ENCODE measurements around the gene AQP10.
A peak's percentile ranks its signal among the peaks of the same experiment; 100 is the strongest.

DNA sequence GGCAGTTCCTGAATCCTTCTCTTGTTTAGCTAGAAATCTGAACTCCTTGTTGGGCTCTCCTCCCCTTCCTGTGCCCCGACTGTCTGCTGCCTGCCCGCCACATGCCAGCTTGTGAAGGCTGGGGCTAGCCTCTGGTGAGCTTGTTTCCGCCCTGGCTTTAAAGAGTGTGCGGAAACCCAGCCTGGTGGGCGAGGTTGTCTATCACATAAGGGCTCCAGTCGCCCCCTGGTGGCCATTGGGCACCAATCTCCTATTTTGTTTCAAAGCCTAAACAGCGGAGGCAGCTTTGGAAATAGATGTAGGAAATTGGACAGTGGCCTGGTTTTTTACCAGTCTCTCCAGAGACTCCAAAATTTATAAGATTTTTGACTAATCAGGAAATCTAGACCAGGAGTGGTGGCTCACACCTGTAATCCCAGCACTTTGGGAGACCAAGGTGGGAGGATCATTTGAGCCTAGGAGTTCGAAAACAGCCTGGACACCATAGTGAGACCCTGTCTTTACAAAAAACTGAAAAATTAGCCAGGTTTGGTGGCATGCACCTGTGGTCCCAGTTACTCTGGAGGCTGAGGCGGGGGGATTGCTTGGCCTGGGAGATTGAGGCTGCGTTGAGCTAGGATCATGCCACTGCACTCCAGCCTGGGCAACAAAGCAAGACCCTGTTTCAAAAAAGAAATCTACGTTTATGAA is 14.3 kb downstream of the AQP10 start:
- TF ChIP-seq, protein P1, sequence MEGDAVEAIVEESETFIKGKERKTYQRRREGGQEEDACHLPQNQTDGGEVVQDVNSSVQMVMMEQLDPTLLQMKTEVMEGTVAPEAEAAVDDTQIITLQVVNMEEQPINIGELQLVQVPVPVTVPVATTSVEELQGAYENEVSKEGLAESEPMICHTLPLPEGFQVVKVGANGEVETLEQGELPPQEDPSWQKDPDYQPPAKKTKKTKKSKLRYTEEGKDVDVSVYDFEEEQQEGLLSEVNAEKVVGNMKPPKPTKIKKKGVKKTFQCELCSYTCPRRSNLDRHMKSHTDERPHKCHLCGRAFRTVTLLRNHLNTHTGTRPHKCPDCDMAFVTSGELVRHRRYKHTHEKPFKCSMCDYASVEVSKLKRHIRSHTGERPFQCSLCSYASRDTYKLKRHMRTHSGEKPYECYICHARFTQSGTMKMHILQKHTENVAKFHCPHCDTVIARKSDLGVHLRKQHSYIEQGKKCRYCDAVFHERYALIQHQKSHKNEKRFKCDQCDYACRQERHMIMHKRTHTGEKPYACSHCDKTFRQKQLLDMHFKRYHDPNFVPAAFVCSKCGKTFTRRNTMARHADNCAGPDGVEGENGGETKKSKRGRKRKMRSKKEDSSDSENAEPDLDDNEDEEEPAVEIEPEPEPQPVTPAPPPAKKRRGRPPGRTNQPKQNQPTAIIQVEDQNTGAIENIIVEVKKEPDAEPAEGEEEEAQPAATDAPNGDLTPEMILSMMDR (IDR thresholded peaks at IDR 0.05; ENCODE audit: low read depth, low read length, poor library complexity, severe bottlenecking) = peak; percentile 93
- TF ChIP-seq EZH2phosphoT487 (IDR thresholded peaks at IDR 0.05; ENCODE audit: borderline replicate concordance, low read length) = no peak

Measured in DOHH2 (cell line).